GM12892 (cell line): Measurements from ENCODE around the gene TXLNB.

Source experiments
- POLR2A ChIP-seq: IDR thresholded peaks from 2 replicates; pipeline ENCODE4 v1.6.1; 2011; ENCODE audit warnings: low read depth, low read length, control low read depth
- POLR2AphosphoS5 ChIP-seq: IDR thresholded peaks from 2 replicates; pipeline ENCODE4 v1.6.1; 2011; ENCODE audit warnings: low read depth, low read length, control low read depth
- TAF1 ChIP-seq: IDR thresholded peaks from 2 replicates; pipeline ENCODE4 v1.6.1; 2011; ENCODE audit warnings: low read depth, mild to moderate bottlenecking, control low read depth, low read length, borderline replicate concordance

- no peak for TF ChIP-seq POLR2AphosphoS5
- no peak for TF ChIP-seq POLR2A
- TF ChIP-seq TAF1 = no peak
These were observed 44.2 kb downstream of the TXLNB start for GRCh38 chr6:139247618-139248017.
